Naive thymus-derived CD4-positive, alpha-beta T cell (primary cell): ENCODE results near the gene SAP30BP. TPM values are rescaled to one million over a fixed set of nuclear protein-coding genes. Genes with fewer than 3 reads are reported as not detected.

ENCODE experiments used
- ATAC-seq: fragments of 150-1000 bp; cut with Tn5 transposase; 2 replicates; pipeline ENCODE4 v1.10.0; 2021; ENCODE audit warnings: mild to moderate bottlenecking, moderate library complexity
- CTCF ChIA-PET: fragments of 350-600 bp; sonication (Branson Sonifier 250); formaldehyde crosslinking; loops from one replicate; lab custom pipeline; 2021; ENCODE audit warnings: antibody characterized with exemption; lab: Charles Lee
- POLR2A ChIA-PET: fragments of 350-600 bp; sonication (Branson Sonifier 250); formaldehyde crosslinking; loops from one replicate; lab custom pipeline; 2021; ENCODE audit warnings: antibody characterized with exemption, inconsistent platforms; lab: Charles Lee
- DNase-seq, 9 donors: peaks; one replicate each; pipeline versions ENCODE4 v3.0.0 to v3.0.0-alpha.2; 2020 to 2022; ENCODE audit warnings: mixed read lengths in 1 of 9
- H3K27ac ChIP-seq: one replicate; pipeline ENCODE4 v1.7.0; 2013; ENCODE audit warnings: mild to moderate bottlenecking, low read depth, low read length, moderate library complexity
- H3K27me3 ChIP-seq, 2 donors: one replicate each; pipeline ENCODE4 v1.7.0; 2013; ENCODE audit warnings: low read length in 2 of 2, mild to moderate bottlenecking in 2 of 2, moderate library complexity in 2 of 2; ENCODE audit not compliant: control insufficient read depth in 2 of 2, insufficient read depth in 2 of 2
- H3K36me3 ChIP-seq, 3 experiments: 1 replicate in 2 of 3; 2 replicates in 1 of 3; pipeline ENCODE4 v1.7.0; 2013; ENCODE audit warnings: low read length in 3 of 3, mild to moderate bottlenecking in 3 of 3, moderate library complexity in 1 of 3; ENCODE audit not compliant: insufficient read depth in 3 of 3, control insufficient read depth in 2 of 3
- H3K4me1 ChIP-seq, 2 donors: one replicate each; pipeline ENCODE4 v1.7.0; 2013; ENCODE audit warnings: low read length in 2 of 2, mild to moderate bottlenecking in 2 of 2, moderate library complexity in 1 of 2; ENCODE audit not compliant: control insufficient read depth in 2 of 2, insufficient read depth in 2 of 2
- H3K4me3 ChIP-seq: 2 replicates; pipeline ENCODE4 v1.7.0; 2013; ENCODE audit warnings: mild to moderate bottlenecking, low read length
- H3K9me3 ChIP-seq, 3 experiments: 1 replicate in 2 of 3; 2 replicates in 1 of 3; pipeline ENCODE4 v1.7.0; 2013; ENCODE audit warnings: low read length in 3 of 3; ENCODE audit not compliant: control insufficient read depth in 2 of 3
- H3K27ac Mint-ChIP-seq, 9 donors: one replicate each; pipeline ENCODE4 v1.8.0; 2020 to 2022; ENCODE audit warnings: mixed read lengths in 9 of 9, mild to moderate bottlenecking in 8 of 9, moderate library complexity in 5 of 9, inconsistent platforms in 2 of 9
- H3K27me3 Mint-ChIP-seq, 5 donors: one replicate each; pipeline ENCODE4 v1.8.0; 2021 to 2022; ENCODE audit warnings: mixed read lengths in 5 of 5, mild to moderate bottlenecking in 1 of 5
- H3K36me3 Mint-ChIP-seq, 5 donors: one replicate each; pipeline ENCODE4 v1.8.0; 2020 to 2022; ENCODE audit warnings: mixed read lengths in 5 of 5, mild to moderate bottlenecking in 3 of 5, inconsistent platforms in 1 of 5
- H3K4me1 Mint-ChIP-seq, 7 donors: one replicate each; pipeline ENCODE4 v1.8.0; 2020 to 2022; ENCODE audit warnings: mixed read lengths in 7 of 7, mild to moderate bottlenecking in 3 of 7, inconsistent platforms in 1 of 7
- H3K4me3 Mint-ChIP-seq, 10 donors: one replicate each; pipeline ENCODE4 v1.8.0; 2020 to 2022; ENCODE audit warnings: mild to moderate bottlenecking in 10 of 10, mixed read lengths in 10 of 10, moderate library complexity in 6 of 10, inconsistent platforms in 2 of 10
- H3K9me3 Mint-ChIP-seq, 11 donors: one replicate each; pipeline ENCODE4 v1.8.0; 2020 to 2022; ENCODE audit warnings: mixed read lengths in 11 of 11, mild to moderate bottlenecking in 4 of 11, inconsistent platforms in 1 of 11, moderate library complexity in 1 of 11
- intact Hi-C, 2 donors: fragments of 100-400 bp; cut with micrococcal nuclease; formaldehyde crosslinking; loops; one replicate each; pipeline ENCODE4 v1.15.1; 2023
- polyA plus RNA-seq, 2 donors: library from polyadenylated mRNA; unstranded; fragments of 300-500 nt; fragmentation: Illumina TruSeq; gene quantifications; one replicate each; pipeline ENCODE4 v1.2.3, GENCODE V29; 2021
- total RNA-seq, 6 experiments: library from RNA in 5 of 6; stranded (reverse) in 5 of 6; gene quantifications; 1 replicate in 5 of 6; 2 replicates in 1 of 6; pipeline ENCODE4 v1.2.3 and lab custom pipeline; 2021 to 2026

SAP30BP gene
- total and polyA plus RNA-seq, 7 experiments from 2014 or later, result 69.5 to 198 (median 114) TPM

- H3K9me3 Mint-ChIP-seq, result no peaks in the 10 kb centered on the region
- no peak for ATAC-seq
- H3K4me1 Mint-ChIP-seq, result peaks cover 4 to 7% (median 6%) of the 10 kb centered on the region in 7 donors
- CTCF ChIA-PET, result no interaction called here
- Histone ChIP-seq H3K27me3 (no peaks in the 10 kb centered on the region), H3K36me3 (no peaks in the 10 kb centered on the region), H3K4me3 (no peak overlapping the region), H3K9me3 (no peaks in the 10 kb centered on the region), H3K4me1 (peaks cover 0 to 5% of the 10 kb centered on the region in 2 donors), H3K27ac (no peak overlapping the region)
- intact Hi-C loops, result no loop called here
- POLR2A ChIA-PET, result no interaction called here
- H3K27ac Mint-ChIP-seq, result no peak overlapping the region
- DNase-seq, result no peak
- peaks cover 0 to 18% (median 0%) of the 10 kb centered on the region in 5 donors for H3K27me3 Mint-ChIP-seq
- H3K36me3 Mint-ChIP-seq, result no peaks in the 10 kb centered on the region
- no peak overlapping the region for H3K4me3 Mint-ChIP-seq
Measured at GRCh38 chr17:75724016-75725003, 57.2 kb downstream of the SAP30BP start.

GRCh38 chr17:75725504-75725903, 58.4 kb downstream of the SAP30BP start:
- Mint-ChIP-seq H3K9me3 (no peaks in the 10 kb centered on the region), H3K27me3 (peaks cover 0 to 6% (median 0%) of the 10 kb centered on the region in 5 donors), H3K36me3 (no peaks in the 10 kb centered on the region), H3K4me1 (peaks cover 2 to 5% (median 3%) of the 10 kb centered on the region in 7 donors), H3K27ac (no peak overlapping the region), H3K4me3 (no peak overlapping the region)
- Histone ChIP-seq H3K27ac (no peak overlapping the region), H3K36me3 (no peaks in the 10 kb centered on the region), H3K9me3 (no peaks in the 10 kb centered on the region), H3K27me3 (no peaks in the 10 kb centered on the region), H3K4me3 (no peak overlapping the region), H3K4me1 (peaks cover 0 to 5% of the 10 kb centered on the region in 2 donors)
- no peak for DNase-seq
- POLR2A ChIA-PET, result no interaction called here
- intact Hi-C loops, result no loop called here
- CTCF ChIA-PET, result no interaction called here
- no peak for ATAC-seq

- no peak for DNase-seq
- intact Hi-C loops, result no loop called here
- POLR2A ChIA-PET, result no interaction called here
Measured at GRCh38 chr17:75727391-75727790, 60.3 kb downstream of the SAP30BP start.

DNA sequence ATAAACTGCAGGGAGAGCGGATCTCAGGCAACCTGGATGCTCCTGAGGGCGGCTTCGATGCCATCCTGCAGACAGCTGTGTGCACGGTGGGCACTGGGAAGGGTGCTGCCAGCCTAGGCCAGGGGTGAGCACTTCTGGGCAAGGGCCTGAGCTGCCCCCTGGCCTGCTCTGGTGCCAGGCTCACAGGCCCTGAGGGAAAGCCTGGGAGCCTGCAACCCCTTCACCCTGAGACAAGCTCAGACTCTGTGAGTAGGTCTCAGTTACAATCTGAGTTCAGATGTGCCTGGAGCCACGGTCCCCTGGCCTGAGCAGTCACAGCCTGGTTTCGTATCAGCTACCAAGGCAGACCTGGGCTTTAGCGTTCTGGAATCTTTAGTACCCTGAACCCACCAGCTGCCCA, 62.2 kb downstream of the SAP30BP start:
- no peak for DNase-seq
- no peak overlapping the region for H3K4me3 Mint-ChIP-seq
- H3K27ac Mint-ChIP-seq, result no peak overlapping the region
- H3K36me3 Mint-ChIP-seq, result no peaks in the 10 kb centered on the region
- Histone ChIP-seq H3K9me3 (no peaks in the 10 kb centered on the region), H3K27ac (no peak overlapping the region), H3K36me3 (no peaks in the 10 kb centered on the region), H3K27me3 (no peaks in the 10 kb centered on the region), H3K4me1 (no peaks in the 10 kb centered on the region), H3K4me3 (no peak overlapping the region)
- no peak for ATAC-seq
- no peaks in the 10 kb centered on the region for H3K27me3 Mint-ChIP-seq
- CTCF ChIA-PET, result interaction anchor here (0.6 kb wide), 2 partner anchors 96 to 1301 kb away, joined by 3 to 4 read pairs; partner anchors contain the start of gene SMIM5
- intact Hi-C loops, result no loop called here
- H3K9me3 Mint-ChIP-seq, result no peaks in the 10 kb centered on the region
- H3K4me1 Mint-ChIP-seq, result peaks cover 0 to under 1% (median 0%) of the 10 kb centered on the region in 7 donors
- POLR2A ChIA-PET, result no interaction called here

More at GRCh38 chr17:75727391-75727790, 60.3 kb downstream of the SAP30BP start:
- CTCF ChIA-PET, result no interaction called here
- Histone ChIP-seq H3K36me3 (no peaks in the 10 kb centered on the region), H3K9me3 (no peaks in the 10 kb centered on the region), H3K27me3 (no peaks in the 10 kb centered on the region), H3K4me3 (no peak overlapping the region), H3K27ac (no peak overlapping the region), H3K4me1 (no peaks in the 10 kb centered on the region)
- Mint-ChIP-seq H3K4me3 (no peak overlapping the region), H3K36me3 (no peaks in the 10 kb centered on the region), H3K4me1 (no peaks in the 10 kb centered on the region), H3K27me3 (no peaks in the 10 kb centered on the region), H3K9me3 (no peaks in the 10 kb centered on the region), H3K27ac (no peak overlapping the region)
- no peak for ATAC-seq

- Mint-ChIP-seq H3K27ac (no peak overlapping the region), H3K27me3 (no peaks in the 10 kb centered on the region), H3K36me3 (no peaks in the 10 kb centered on the region), H3K4me3 (no peak overlapping the region), H3K9me3 (no peaks in the 10 kb centered on the region), H3K4me1 (peaks cover 0 to 5% (median 3%) of the 10 kb centered on the region in 7 donors)
- ATAC-seq, result no peak
- H3K4me3 ChIP-seq, result no peak overlapping the region
- H3K27ac ChIP-seq, result no peak overlapping the region
- H3K27me3 ChIP-seq, result no peaks in the 10 kb centered on the region
- POLR2A ChIA-PET, result no interaction called here
- H3K4me1 ChIP-seq, result no peaks in the 10 kb centered on the region
- no peaks in the 10 kb centered on the region for H3K9me3 ChIP-seq
- CTCF ChIA-PET, result interaction anchor here (0.5 to 0.7 kb wide), 2 partner anchors 37 to 521 kb away, joined by 3 read pairs; no protein-coding TSS in a partner anchor
- DNase-seq, result no peak
- no peaks in the 10 kb centered on the region for H3K36me3 ChIP-seq
- intact Hi-C loops, result no loop called here
Measured at GRCh38 chr17:75730065-75730464, 62.9 kb downstream of the SAP30BP start.

DNA sequence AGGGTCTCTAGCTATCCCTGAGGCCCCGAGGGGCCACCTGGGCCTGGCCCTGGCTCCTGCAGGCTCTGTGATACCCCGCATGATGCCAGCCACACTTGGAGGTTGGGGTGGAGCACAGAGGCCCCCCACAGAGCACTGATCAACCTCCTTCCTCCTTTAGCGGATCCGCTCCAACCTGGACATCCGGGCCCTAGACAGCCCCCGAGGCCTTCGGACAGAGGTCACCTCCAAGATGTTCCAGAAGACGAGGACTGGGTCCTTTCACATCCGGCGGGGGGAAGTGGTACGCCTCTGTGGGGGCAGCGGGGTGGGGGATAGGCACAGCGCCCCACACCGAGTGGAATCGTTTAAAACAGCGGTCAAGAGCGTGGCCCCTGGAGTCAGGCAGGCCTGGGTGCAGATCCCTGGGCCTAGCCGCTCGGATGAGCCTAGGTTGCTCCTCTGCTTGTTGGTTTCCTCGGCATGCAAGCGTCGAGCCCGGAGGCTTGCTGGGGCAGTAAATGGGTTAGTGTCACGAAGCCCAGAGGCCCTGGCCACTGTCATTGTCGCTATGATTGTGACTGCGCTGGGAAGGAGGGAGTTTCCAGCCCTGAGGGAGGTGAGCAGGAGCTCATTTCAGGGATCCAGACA, 64.1 kb downstream of the SAP30BP start:
- Histone ChIP-seq H3K27ac (no peak overlapping the region), H3K9me3 (no peaks in the 10 kb centered on the region), H3K4me3 (no peak overlapping the region), H3K27me3 (no peaks in the 10 kb centered on the region), H3K4me1 (no peaks in the 10 kb centered on the region), H3K36me3 (no peaks in the 10 kb centered on the region)
- ChIA-PET POLR2A (no interaction called here), CTCF (interaction anchor here (0.7 kb wide), 1 partner anchor 356 kb away, joined by 4 read pairs; no protein-coding TSS in a partner anchor)
- peaks cover 0 to 3% (median 0%) of the 10 kb centered on the region in 5 donors for H3K36me3 Mint-ChIP-seq
- H3K27me3 Mint-ChIP-seq, result no peaks in the 10 kb centered on the region
- no peaks in the 10 kb centered on the region for H3K9me3 Mint-ChIP-seq
- no peak overlapping the region for H3K27ac Mint-ChIP-seq
- no peak overlapping the region for H3K4me3 Mint-ChIP-seq
- intact Hi-C loops, result no loop called here
- peaks cover 0 to 9% (median 3%) of the 10 kb centered on the region in 7 donors for H3K4me1 Mint-ChIP-seq
- DNase-seq (no peak), ATAC-seq (no peak)
